Spleen (tissue), 11 donors: ENCODE measurements around the gene KLHL6. TPM values are rescaled to one million over a fixed set of nuclear protein-coding genes. Genes with fewer than 3 reads are reported as not detected.
A peak's percentile ranks its signal among the peaks of the same experiment; 100 is the strongest.

Experiments used
- DNase-seq: peaks from one replicate; pipeline ENCODE4 v3.0.0-alpha.2; 2020
- H3K27ac ChIP-seq, 8 donors: fragments of 200-600 bp; sonication (generic) in 7 of 8; 1 replicate in 4 of 8; 2 replicates in 4 of 8; pipeline versions ENCODE4 v1.5.0 to v1.8.0; 2016 to 2021; ENCODE audit warnings: inconsistent platforms in 4 of 8, mild to moderate bottlenecking in 4 of 8, moderate library complexity in 1 of 8
- H3K27me3 ChIP-seq, 7 donors: fragments of 200-600 bp; sonication (generic) in 6 of 7; replicated peaks in 1 of 7; 1 replicate in 4 of 7; 2 replicates in 3 of 7; pipeline versions ENCODE4 v1.5.0 to v1.8.0; 2016 to 2021; ENCODE audit warnings: inconsistent platforms in 3 of 7, mild to moderate bottlenecking in 1 of 7
- H3K36me3 ChIP-seq, 6 donors: fragments of 200-600 bp; sonication (generic) in 5 of 6; 1 replicate in 4 of 6; 2 replicates in 2 of 6; pipeline versions ENCODE4 v1.5.0 to v1.8.0; 2016 to 2021; ENCODE audit warnings: inconsistent platforms in 2 of 6
- H3K4me1 ChIP-seq, 6 donors: fragments of 200-600 bp; sonication (generic) in 5 of 6; 1 replicate in 3 of 6; 2 replicates in 3 of 6; pipeline versions ENCODE4 v1.5.0 to v1.8.0; 2016 to 2021; ENCODE audit warnings: inconsistent platforms in 3 of 6
- H3K4me3 ChIP-seq, 8 donors: fragments of 200-600 bp; sonication (generic) in 7 of 8; 1 replicate in 4 of 8; 2 replicates in 4 of 8; pipeline versions ENCODE4 v1.5.0 to v1.8.0; 2016 to 2021; ENCODE audit warnings: inconsistent platforms in 4 of 8, mild to moderate bottlenecking in 4 of 8, moderate library complexity in 2 of 8
- H3K9me3 ChIP-seq, 8 donors: fragments of 200-600 bp; sonication (generic) in 7 of 8; 1 replicate in 4 of 8; 2 replicates in 4 of 8; pipeline versions ENCODE4 v1.5.0 to v1.8.0; 2016 to 2021; ENCODE audit warnings: inconsistent platforms in 4 of 8
- CTCF ChIP-seq, 11 experiments: fragments of 200-600 bp in 7 of 11; fragments of 450-650 bp in 4 of 11; sonication (generic) in 4 of 11; IDR thresholded peaks in 8 of 11; conservative IDR thresholded peaks in 3 of 11; 1 replicate in 7 of 11; 2 replicates in 4 of 11; pipeline versions ENCODE4 v1.4.0 to v1.8.0; 2016 to 2021; ENCODE audit warnings: antibody characterized with exemption in 11 of 11, inconsistent platforms in 4 of 11, mild to moderate bottlenecking in 1 of 11
- POLR2A ChIP-seq, 3 donors: fragments of 450-650 bp; IDR thresholded peaks; one replicate each; pipeline ENCODE4 v1.5.1; 2017; ENCODE audit warnings: antibody characterized with exemption in 3 of 3, mild to moderate bottlenecking in 1 of 3
- POLR2AphosphoS5 ChIP-seq, 3 donors: sonication (generic); formaldehyde crosslinking; IDR thresholded peaks; one replicate each; pipeline ENCODE4 v1.5.1; 2017; ENCODE audit warnings: antibody characterized with exemption in 3 of 3
- WGBS, 5 donors: extraction: QIAGEN DNeasy Blood & Tissue Kit in 3 of 5; methylation state at CpG; one replicate each; pipeline versions ENCODE4 v1.1.5 to v1.1.7; 2013 to 2018; 5-methylcytosine and 5-hydroxymethylcytosine counted together
- intact Hi-C: fragments of 100-400 bp; cut with DNase I; formaldehyde crosslinking; loops from one replicate; pipeline ENCODE4 v1.15.0; 2023; ENCODE audit warnings: low total_unique reads
- polyA plus RNA-seq, 3 donors: library from polyadenylated mRNA; stranded (reverse); fragments of 200-250 nt; gene quantifications; one replicate each; pipeline ENCODE4 v1.2.1, GENCODE V29; 2013
- total RNA-seq, 7 donors: library from RNA; depleted of rRNA in 3 of 7; stranded (reverse); fragments of >200 nt in 3 of 7; fragmentation: NEBNext Ultra II Directional in 4 of 7; extraction: Animal tissue kit (Norgen Biotek cat#: 25700) in 4 of 7; gene quantifications; one replicate each; pipeline versions ENCODE4 v1.1.0 to v1.2.1, GENCODE V29; 2016 to 2021
- donor health status: healthy with polysubstance abuse.
- donor health status: DM: no; HTN: no; CAD: no; lungs with moderate emphysema.
- donor health status: DM: no; HTN: no; CAD: no.
- donor health status: Bipolar disorder and iron deficiency.
- donor health status: healthy.
- donor health status: DM: no; HTN: no; CAD: no.
- donor health status: DM: yes; HTN: yes; CAD: no.

Gene KLHL6
- total and polyA plus RNA-seq, 10 donors: 10.8 to 51.8 (median 33.0) TPM

GRCh38 chr3:183548262-183548769 lies 7.2 kb downstream of the KLHL6 start:
- Histone ChIP-seq H3K4me3 (no peak overlapping the region), H3K9me3 (no peaks in the 10 kb centered on the region), H3K4me1 (peaks cover 0 to 95% (median 54%) of the 10 kb centered on the region in 6 donors), H3K27ac (no peak overlapping the region), H3K27me3 (no peaks in the 10 kb centered on the region), H3K36me3 (peaks cover 0 to 8% (median 0%) of the 10 kb centered on the region in 6 donors)
- no peak for DNase-seq
- intact Hi-C loops: no loop called here
- WGBS, 5 donors: 84 to 94% (median 89%) methylated on average over 2 of the region's 2 CpGs
- TF ChIP-seq CTCF (IDR thresholded peaks at IDR 0.05 in 8 of 11, conservative IDR thresholded peaks at IDR 0.05 in 3 of 11): no peak

- intact Hi-C loops: no loop called here
- no peak for TF ChIP-seq CTCF (IDR thresholded peaks at IDR 0.05 in 8 of 11, conservative IDR thresholded peaks at IDR 0.05 in 3 of 11)
- no peak for TF ChIP-seq POLR2A (IDR thresholded peaks at IDR 0.05)
- no peak for TF ChIP-seq POLR2AphosphoS5 (IDR thresholded peaks at IDR 0.05)
- Histone ChIP-seq H3K9me3 (no peaks in the 10 kb centered on the region), H3K4me3 (no peak overlapping the region), H3K27me3 (no peaks in the 10 kb centered on the region), H3K36me3 (peaks cover 0 to 8% (median 0%) of the 10 kb centered on the region in 6 donors), H3K27ac (no peak overlapping the region), H3K4me1 (peaks cover 0 to 95% (median 49%) of the 10 kb centered on the region in 6 donors)
- 93 to 98% (median 95%) methylated on average over 19 of the region's 19 CpGs for WGBS, 5 donors
- DNase-seq: no peak
Observed at GRCh38 chr3:183546625-183547024, 8.9 kb downstream of the KLHL6 start.

- Histone ChIP-seq H3K9me3 (no peaks in the 10 kb centered on the region), H3K4me1 (peaks cover 5 to 95% (median 50%) of the 10 kb centered on the region in 6 donors), H3K27ac (no peak overlapping the region), H3K27me3 (no peaks in the 10 kb centered on the region), H3K4me3 (no peak overlapping the region), H3K36me3 (peaks cover 0 to 8% (median 0%) of the 10 kb centered on the region in 6 donors)
- no peak for DNase-seq
- intact Hi-C loops: no loop called here
- WGBS, 5 donors: 60 to 84% (median 62%) methylated on average over 6 of the region's 6 CpGs
- TF ChIP-seq POLR2AphosphoS5 (IDR thresholded peaks at IDR 0.05) (no peak), CTCF (IDR thresholded peaks at IDR 0.05 in 8 of 11, conservative IDR thresholded peaks at IDR 0.05 in 3 of 11) (no peak), POLR2A (IDR thresholded peaks at IDR 0.05) (no peak)
Observed at GRCh38 chr3:183545708-183546107, 9.8 kb downstream of the KLHL6 start.

GRCh38 chr3:183542355-183542754 lies 13.2 kb downstream of the KLHL6 start:
- TF ChIP-seq CTCF (IDR thresholded peaks at IDR 0.05 in 8 of 11, conservative IDR thresholded peaks at IDR 0.05 in 3 of 11) (no peak), POLR2AphosphoS5 (IDR thresholded peaks at IDR 0.05) (no peak), POLR2A (IDR thresholded peaks at IDR 0.05) (no peak)
- H3K36me3 ChIP-seq: peaks cover 0 to 8% (median 0%) of the 10 kb centered on the region in 6 donors
- WGBS, 5 donors: 81 to 88% (median 85%) methylated on average over 4 of the region's 4 CpGs
- peaks cover 11 to 95% (median 68%) of the 10 kb centered on the region in 6 donors for H3K4me1 ChIP-seq
- intact Hi-C loops: no loop called here
- no peaks in the 10 kb centered on the region for H3K9me3 ChIP-seq
- no peaks in the 10 kb centered on the region for H3K27me3 ChIP-seq
- DNase-seq: no peak
- peak overlapping the region in 5 of 8 donors; percentile 55 to 83 (median 72) for H3K27ac ChIP-seq
- H3K4me3 ChIP-seq: peak overlapping the region in 1 of 8 donors; percentile 13
